ENCODE results near the gene CAPN14. TPM values are rescaled to one million over a fixed set of nuclear protein-coding genes. Genes with fewer than 3 reads are reported as not detected.

The CAPN14 gene
- total RNA-seq, 4 donors from 2014 or later = 0.19 to 8.3 (median 1.1) TPM

DNA sequence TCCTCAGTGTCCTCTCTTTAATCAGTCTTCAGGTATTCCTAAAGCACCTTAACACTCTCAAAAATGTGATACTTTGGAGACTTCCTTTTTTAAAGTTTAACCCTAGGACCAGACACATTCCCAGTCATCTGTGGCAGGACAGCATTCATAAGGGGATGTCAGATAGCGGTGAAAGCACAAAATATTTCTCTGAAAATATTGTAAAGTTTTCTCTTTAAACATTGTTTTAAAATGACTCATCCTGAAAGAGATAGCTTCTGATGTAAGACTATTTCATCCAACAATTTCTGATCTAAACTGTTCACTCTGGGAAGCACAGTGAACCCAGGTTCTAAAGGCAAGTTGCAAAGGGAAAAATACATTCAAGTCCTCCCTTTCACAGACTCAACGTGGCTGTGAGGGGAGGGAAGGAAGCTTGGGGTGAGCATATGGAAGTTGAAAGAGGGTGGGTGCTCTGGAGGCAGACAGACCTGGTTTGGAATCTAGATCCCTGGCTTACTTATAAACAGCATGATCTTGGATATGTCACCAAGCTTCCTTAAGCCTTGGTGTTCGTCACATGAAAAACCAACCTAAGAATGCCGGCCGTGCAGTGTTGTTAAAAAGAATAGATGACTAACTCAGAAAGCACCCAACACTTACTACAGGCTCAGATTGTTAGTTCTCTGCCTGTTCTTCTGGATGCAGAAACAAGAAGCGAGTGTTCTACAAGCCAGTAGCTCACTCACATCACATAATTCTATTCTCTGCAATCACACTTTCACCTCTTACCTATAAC lies 91.2 kb downstream of the CAPN14 start:
- no peak for ATAC-seq
- Histone ChIP-seq H3K27me3 (peaks cover 39% of the 10 kb centered on the region), H3K4me3 (no peak overlapping the region), H3K9me3 (no peaks in the 10 kb centered on the region), H3K4me1 (no peaks in the 10 kb centered on the region), H3K36me3 (no peaks in the 10 kb centered on the region), H3K27ac (no peak overlapping the region)
- TF ChIP-seq EP300 (IDR thresholded peaks at IDR 0.05) (no peak), POLR2AphosphoS5 (IDR thresholded peaks at IDR 0.05) (no peak), POLR2A (IDR thresholded peaks at IDR 0.05) (no peak)
- TF ChIP-seq, protein P1, sequence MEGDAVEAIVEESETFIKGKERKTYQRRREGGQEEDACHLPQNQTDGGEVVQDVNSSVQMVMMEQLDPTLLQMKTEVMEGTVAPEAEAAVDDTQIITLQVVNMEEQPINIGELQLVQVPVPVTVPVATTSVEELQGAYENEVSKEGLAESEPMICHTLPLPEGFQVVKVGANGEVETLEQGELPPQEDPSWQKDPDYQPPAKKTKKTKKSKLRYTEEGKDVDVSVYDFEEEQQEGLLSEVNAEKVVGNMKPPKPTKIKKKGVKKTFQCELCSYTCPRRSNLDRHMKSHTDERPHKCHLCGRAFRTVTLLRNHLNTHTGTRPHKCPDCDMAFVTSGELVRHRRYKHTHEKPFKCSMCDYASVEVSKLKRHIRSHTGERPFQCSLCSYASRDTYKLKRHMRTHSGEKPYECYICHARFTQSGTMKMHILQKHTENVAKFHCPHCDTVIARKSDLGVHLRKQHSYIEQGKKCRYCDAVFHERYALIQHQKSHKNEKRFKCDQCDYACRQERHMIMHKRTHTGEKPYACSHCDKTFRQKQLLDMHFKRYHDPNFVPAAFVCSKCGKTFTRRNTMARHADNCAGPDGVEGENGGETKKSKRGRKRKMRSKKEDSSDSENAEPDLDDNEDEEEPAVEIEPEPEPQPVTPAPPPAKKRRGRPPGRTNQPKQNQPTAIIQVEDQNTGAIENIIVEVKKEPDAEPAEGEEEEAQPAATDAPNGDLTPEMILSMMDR (IDR thresholded peaks at IDR 0.05) = no peak
- WGBS, 2 donors (ENCODE audit: low coverage in 1 of 2) = 70 to 84% methylated on average over 4 to 6 of the region's 6 CpGs

DNA sequence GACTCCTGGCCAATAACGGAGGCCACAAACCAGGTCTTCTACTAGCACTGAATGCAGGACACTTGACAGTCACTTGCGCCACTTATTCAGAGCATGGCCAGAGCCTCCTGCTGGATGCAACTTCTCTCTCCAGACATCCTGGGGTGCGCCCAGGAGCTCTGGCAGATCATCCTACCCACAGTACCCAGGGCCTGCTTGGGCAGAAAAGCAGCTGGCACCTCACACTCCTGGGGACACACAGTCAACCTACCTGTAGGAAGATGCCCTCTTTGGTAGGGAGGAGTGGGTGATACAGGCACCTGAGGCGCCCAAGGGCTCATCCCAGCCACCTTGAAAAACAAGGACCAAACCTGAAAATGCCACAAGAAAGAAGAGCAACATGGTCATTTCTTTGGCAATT lies 92.4 kb downstream of the CAPN14 start:
- Histone ChIP-seq H3K27me3 (peaks cover 34% of the 10 kb centered on the region), H3K9me3 (no peaks in the 10 kb centered on the region), H3K27ac (no peak overlapping the region), H3K4me3 (no peak overlapping the region), H3K36me3 (no peaks in the 10 kb centered on the region), H3K4me1 (no peaks in the 10 kb centered on the region)
- no CpG with 5 or more reads among the region's 4 CpGs for WGBS, 2 donors (ENCODE audit: low coverage in 1 of 2)
- no peak for ATAC-seq
- TF ChIP-seq, protein P1 (IDR thresholded peaks at IDR 0.05) = no peak
- TF ChIP-seq POLR2A (IDR thresholded peaks at IDR 0.05) (no peak), POLR2AphosphoS5 (IDR thresholded peaks at IDR 0.05) (no peak), EP300 (IDR thresholded peaks at IDR 0.05) (no peak)

Small RNA genes lying within 50 kb of the gene (small RNA-seq; reads per million reads assigned to genes)
- 0 reads per million in 4 donors for gene RNA5SP90

Other genes with a start within 250 kb of the CAPN14 start
- under 1 TPM in 3 of 4 donors, not detected in 1; 0.15 to 0.62 (median 0.35) TPM for gene GALNT14, start 79.1 kb downstream of the CAPN14 start, total RNA-seq
- gene EHD3, start 16.6 kb upstream of the CAPN14 start, total RNA-seq = 1 to 10 TPM; 3.8 to 8.4 (median 4.9) TPM
- gene XDH, start 197.2 kb upstream of the CAPN14 start, total RNA-seq = 1 to 10 TPM in 1 of 4 donors, under 1 TPM in 2, not detected in 1; under 0.01 to 2.8 (median 0.08) TPM

All from gastroesophageal sphincter (tissue), 4 donors.